Measurements from ENCODE around the gene SUN5. TPM values are rescaled to one million over a fixed set of nuclear protein-coding genes. Genes with fewer than 3 reads are reported as not detected.

Gene SUN5
- total RNA-seq, 1 experiment from 2014 or later = not detected

- H3K4me3 ChIP-seq (ENCODE audit: low read length) = no peak overlapping the region
- H4K20me1 ChIP-seq (ENCODE audit: low read length) = no peaks in the 10 kb centered on the region
- ATAC-seq (no peak), DNase-seq (no peak)
- no peak overlapping the region for H3K4me2 ChIP-seq (ENCODE audit: low read length)
- H3F3A ChIP-seq (ENCODE audit: low read length, unreplicated experiment) = no peaks in the 10 kb centered on the region
- H2AFZ ChIP-seq (ENCODE audit: low read length) = no peak overlapping the region
- intact Hi-C loops (cut with micrococcal nuclease) = no loop called here
- H3K79me2 ChIP-seq (ENCODE audit: low read length) = no peaks in the 10 kb centered on the region
- no peaks in the 10 kb centered on the region for H3K36me3 ChIP-seq (ENCODE audit: low read depth, low read length)
- no peaks in the 10 kb centered on the region for H3K9me3 ChIP-seq (ENCODE audit: low read length)
- POLR2A ChIA-PET (ENCODE audit: unreplicated experiment) = no interaction called here
- CTCF ChIA-PET = no interaction called here
- H3K4me1 ChIP-seq (ENCODE audit: insufficient read depth, low read length) = no peaks in the 10 kb centered on the region
- TF ChIP-seq EZH2 (IDR thresholded peaks at IDR 0.05; ENCODE audit: low read length, unreplicated experiment) (no peak), EZH2phosphoT487 (IDR thresholded peaks at IDR 0.05; ENCODE audit: borderline replicate concordance, low read length) (no peak), CTCF (conservative IDR thresholded peaks at IDR 0.05; ENCODE audit: low read depth, low read length) (no peak)
- H3K9ac ChIP-seq (ENCODE audit: low read length) = no peak overlapping the region
- no peaks in the 10 kb centered on the region for H3K9me2 ChIP-seq (replicated peaks; ENCODE audit: low read length)
- no peak overlapping the region for H3K27ac ChIP-seq (ENCODE audit: low read length)
- H3K27me3 ChIP-seq (ENCODE audit: low read length) = peaks cover 55% of the 10 kb centered on the region
- no TSS peak for BruUV-seq (replicated peaks)
These were observed 12.8 kb downstream of the SUN5 start for GRCh38 chr20:32991383-32991782.

- H3K4me2 ChIP-seq (ENCODE audit: low read length) = no peak overlapping the region
- DNase-seq (no peak), ATAC-seq (no peak)
- H3K27ac ChIP-seq (ENCODE audit: low read length) = no peak overlapping the region
- H2AFZ ChIP-seq (ENCODE audit: low read length) = no peak overlapping the region
- no peaks in the 10 kb centered on the region for H3K36me3 ChIP-seq (ENCODE audit: low read depth, low read length)
- no peak overlapping the region for H3K9ac ChIP-seq (ENCODE audit: low read length)
- ChIA-PET POLR2A (ENCODE audit: unreplicated experiment) (no interaction called here), CTCF (no interaction called here)
- no peaks in the 10 kb centered on the region for H3F3A ChIP-seq (ENCODE audit: low read length, unreplicated experiment)
- no peaks in the 10 kb centered on the region for H3K9me3 ChIP-seq (ENCODE audit: low read length)
- H3K4me1 ChIP-seq (ENCODE audit: insufficient read depth, low read length) = no peaks in the 10 kb centered on the region
- BruUV-seq (replicated peaks) = no TSS peak
- H3K4me3 ChIP-seq (ENCODE audit: low read length) = no peak overlapping the region
- peaks cover 48% of the 10 kb centered on the region for H3K27me3 ChIP-seq (ENCODE audit: low read length)
- intact Hi-C loops (cut with micrococcal nuclease) = no loop called here
- no peaks in the 10 kb centered on the region for H3K79me2 ChIP-seq (ENCODE audit: low read length)
- H4K20me1 ChIP-seq (ENCODE audit: low read length) = no peaks in the 10 kb centered on the region
- no peak for TF ChIP-seq EZH2 (IDR thresholded peaks at IDR 0.05; ENCODE audit: low read length, unreplicated experiment)
- TF ChIP-seq CTCF (conservative IDR thresholded peaks at IDR 0.05; ENCODE audit: low read depth, low read length) = no peak
- no peak for TF ChIP-seq EZH2phosphoT487 (IDR thresholded peaks at IDR 0.05; ENCODE audit: borderline replicate concordance, low read length)
- H3K9me2 ChIP-seq (replicated peaks; ENCODE audit: low read length) = no peaks in the 10 kb centered on the region
These were observed 13.8 kb downstream of the SUN5 start for GRCh38 chr20:32990426-32990825.

GRCh38 chr20:32989507-32990283 is 14.5 kb downstream of the SUN5 start:
- Histone ChIP-seq H4K20me1 (ENCODE audit: low read length) (no peaks in the 10 kb centered on the region), H3K36me3 (ENCODE audit: low read depth, low read length) (no peaks in the 10 kb centered on the region), H3K9me3 (ENCODE audit: low read length) (no peaks in the 10 kb centered on the region), H3K4me3 (ENCODE audit: low read length) (no peak overlapping the region), H3F3A (ENCODE audit: low read length, unreplicated experiment) (no peaks in the 10 kb centered on the region), H3K79me2 (ENCODE audit: low read length) (no peaks in the 10 kb centered on the region), H3K9ac (ENCODE audit: low read length) (no peak overlapping the region), H3K4me1 (ENCODE audit: insufficient read depth, low read length) (no peaks in the 10 kb centered on the region), H3K27me3 (ENCODE audit: low read length) (peaks cover 42% of the 10 kb centered on the region), H3K9me2 (replicated peaks; ENCODE audit: low read length) (no peaks in the 10 kb centered on the region), H3K4me2 (ENCODE audit: low read length) (no peak overlapping the region), H3K27ac (ENCODE audit: low read length) (no peak overlapping the region), H2AFZ (ENCODE audit: low read length) (no peak overlapping the region)
- TF ChIP-seq EZH2phosphoT487 (IDR thresholded peaks at IDR 0.05; ENCODE audit: borderline replicate concordance, low read length) (no peak), EZH2 (IDR thresholded peaks at IDR 0.05; ENCODE audit: low read length, unreplicated experiment) (no peak), CTCF (conservative IDR thresholded peaks at IDR 0.05; ENCODE audit: low read depth, low read length) (no peak)
- BruUV-seq (replicated peaks) = no TSS peak
- ATAC-seq = no peak
- DNase-seq = no peak
- intact Hi-C loops (cut with micrococcal nuclease) = no loop called here
- POLR2A ChIA-PET (ENCODE audit: unreplicated experiment) = no interaction called here
- CTCF ChIA-PET = no interaction called here
